H9 (cell line): ENCODE results near the gene PPM1B. TPM values are rescaled to one million over a fixed set of nuclear protein-coding genes. Genes with fewer than 3 reads are reported as not detected.

Source experiments
- DNase-seq: peaks from one replicate; pipeline ENCODE4 v3.0.0-alpha.2; 2017
- H2AFZ ChIP-seq: one replicate; pipeline ENCODE4 v1.6.1; 2013; ENCODE audit warnings: mild to moderate bottlenecking, low read length, control low read depth, moderate library complexity
- H2AK5ac ChIP-seq: 2 replicates; pipeline ENCODE4 v1.6.1; 2013; ENCODE audit warnings: low read length, control low read depth, mixed read lengths; ENCODE audit not compliant: insufficient read length
- H2BK120ac ChIP-seq: one replicate; pipeline ENCODE4 v1.6.1; 2013; ENCODE audit warnings: low read depth, mild to moderate bottlenecking, low read length, control low read depth, inconsistent platforms; ENCODE audit not compliant: poor library complexity, severe bottlenecking
- H2BK12ac ChIP-seq: 2 replicates; pipeline ENCODE4 v1.6.1; 2013; ENCODE audit warnings: low read length, control low read depth, mixed read lengths, low read depth; ENCODE audit not compliant: insufficient read length
- H2BK15ac ChIP-seq: 2 replicates; pipeline ENCODE4 v1.6.1; 2013; ENCODE audit warnings: low read depth, low read length, control low read depth
- H2BK20ac ChIP-seq: one replicate; pipeline ENCODE4 v1.6.1; 2013; ENCODE audit warnings: low read depth, mild to moderate bottlenecking, low read length, control low read depth, inconsistent platforms; ENCODE audit not compliant: poor library complexity, severe bottlenecking
- H2BK5ac ChIP-seq: 2 replicates; pipeline ENCODE4 v1.6.1; 2013; ENCODE audit warnings: low read length, control low read depth, mixed read lengths; ENCODE audit not compliant: insufficient read length
- H3K14ac ChIP-seq: 2 replicates; pipeline ENCODE4 v1.6.1; 2013; ENCODE audit warnings: low read length, control low read depth; ENCODE audit not compliant: insufficient read depth
- H3K18ac ChIP-seq: 2 replicates; pipeline ENCODE4 v1.6.1; 2013; ENCODE audit warnings: low read depth, mild to moderate bottlenecking, mixed read lengths, low read length, control low read depth; ENCODE audit not compliant: insufficient read length
- H3K23ac ChIP-seq: 2 replicates; pipeline ENCODE4 v1.6.1; 2013; ENCODE audit warnings: low read length, control low read depth, mixed read lengths, low read depth; ENCODE audit not compliant: insufficient read length
- H3K23me2 ChIP-seq: 2 replicates; pipeline ENCODE4 v1.6.1; 2013; ENCODE audit warnings: low read depth, mild to moderate bottlenecking, mixed read lengths, low read length, control low read depth; ENCODE audit not compliant: insufficient read length, poor library complexity, severe bottlenecking
- H3K27ac ChIP-seq: 2 replicates; pipeline ENCODE4 v1.5.1; 2013; ENCODE audit warnings: low read length, control low read depth, mixed read lengths, low read depth; ENCODE audit not compliant: insufficient read length
- H3K27me3 ChIP-seq: 2 replicates; pipeline ENCODE4 v1.6.1; 2013; ENCODE audit warnings: low read length, control low read depth, inconsistent platforms; ENCODE audit not compliant: insufficient read depth
- H3K4ac ChIP-seq: 2 replicates; pipeline ENCODE4 v1.6.1; 2013; ENCODE audit warnings: low read depth, mild to moderate bottlenecking, control low read depth, inconsistent platforms, low read length, moderate library complexity
- H3K4me1 ChIP-seq: 2 replicates; pipeline ENCODE4 v1.6.1; 2013; ENCODE audit warnings: low read length, control low read depth, inconsistent platforms; ENCODE audit not compliant: insufficient read depth
- H3K4me2 ChIP-seq: 2 replicates; pipeline ENCODE4 v1.6.1; 2013; ENCODE audit warnings: low read length, control low read depth, mixed read lengths; ENCODE audit not compliant: insufficient read length, insufficient read depth
- H3K56ac ChIP-seq: 2 replicates; pipeline ENCODE4 v1.6.1; 2013; ENCODE audit warnings: low read depth, mild to moderate bottlenecking, mixed read lengths, low read length, control low read depth; ENCODE audit not compliant: insufficient read length
- H3K79me1 ChIP-seq: 2 replicates; pipeline ENCODE4 v1.6.1; 2013; ENCODE audit warnings: low read depth, mild to moderate bottlenecking, moderate library complexity, low read length, control low read depth, inconsistent platforms; ENCODE audit not compliant: insufficient read depth, poor library complexity, severe bottlenecking
- H3K79me2 ChIP-seq: 2 replicates; pipeline ENCODE4 v1.6.1; 2013; ENCODE audit warnings: low read length, control low read depth, inconsistent platforms; ENCODE audit not compliant: insufficient read depth
- H3K9ac ChIP-seq: 2 replicates; pipeline ENCODE4 v1.6.1; 2013; ENCODE audit warnings: low read length, control low read depth, mixed read lengths; ENCODE audit not compliant: insufficient read length; ENCODE audit errors: extremely low read depth
- H3K9me3 ChIP-seq: one replicate; pipeline ENCODE4 v1.6.1; 2013; ENCODE audit warnings: low read depth, low read length, inconsistent platforms; ENCODE audit not compliant: control insufficient read depth
- H3T11ph ChIP-seq: one replicate; pipeline ENCODE4 v1.6.1; 2013; ENCODE audit warnings: mild to moderate bottlenecking, low read length, control low read depth, inconsistent platforms
- H4K20me1 ChIP-seq: one replicate; pipeline ENCODE4 v1.6.1; 2013; ENCODE audit not compliant: control insufficient read depth, insufficient read length, insufficient read depth
- H4K5ac ChIP-seq: 2 replicates; pipeline ENCODE4 v1.6.1; 2013; ENCODE audit warnings: low read depth, mild to moderate bottlenecking, mixed read lengths, low read length, control low read depth; ENCODE audit not compliant: insufficient read length
- H4K8ac ChIP-seq: replicated peaks from 2 replicates; pipeline ENCODE4 v1.6.1; 2013; ENCODE audit warnings: low read length, control low read depth, mixed read lengths, low read depth; ENCODE audit not compliant: insufficient read length
- H4K91ac ChIP-seq: 2 replicates; pipeline ENCODE4 v1.6.1; 2013; ENCODE audit warnings: low read depth, mild to moderate bottlenecking, moderate library complexity, mixed read lengths, low read length, control low read depth; ENCODE audit not compliant: insufficient read length
- H3K27ac Mint-ChIP-seq, 3 experiments: 2 replicates in 2 of 3; 3 replicates in 1 of 3; pipeline ENCODE4 v1.8.0; 2020 to 2021; ENCODE audit warnings: mixed read lengths in 3 of 3, mild to moderate bottlenecking in 1 of 3, moderate library complexity in 1 of 3
- H3K27me3 Mint-ChIP-seq: 2 replicates; pipeline ENCODE4 v1.8.0; 2021; ENCODE audit warnings: low read depth, mild to moderate bottlenecking, moderate library complexity, mixed read lengths
- H3K36me3 Mint-ChIP-seq, 3 experiments: 2 replicates in 2 of 3; 3 replicates in 1 of 3; pipeline ENCODE4 v1.8.0; 2020 to 2021; ENCODE audit warnings: low read depth in 3 of 3, mixed read lengths in 3 of 3; ENCODE audit not compliant: insufficient read depth in 1 of 3
- H3K4me1 Mint-ChIP-seq, 2 experiments: 2 replicates each; pipeline ENCODE4 v1.8.0; 2020; ENCODE audit warnings: mixed read lengths in 2 of 2
- H3K4me3 Mint-ChIP-seq, 2 experiments: 2 replicates in 1 of 2; 3 replicates in 1 of 2; pipeline ENCODE4 v1.8.0; 2020 to 2021; ENCODE audit warnings: mild to moderate bottlenecking in 2 of 2, mixed read lengths in 2 of 2, moderate library complexity in 1 of 2
- H3K9me3 Mint-ChIP-seq, 2 experiments: 2 replicates in 1 of 2; 3 replicates in 1 of 2; pipeline ENCODE4 v1.8.0; 2020; ENCODE audit warnings: mild to moderate bottlenecking in 2 of 2, mixed read lengths in 2 of 2, moderate library complexity in 1 of 2
- CTCF ChIP-seq: fragments of 200-600 bp; sonication (generic); conservative IDR thresholded peaks from 3 replicates; pipeline ENCODE4 v1.8.0; 2021; ENCODE audit warnings: antibody characterized with exemption, mild to moderate bottlenecking
- WGBS: extraction: QIAGEN DNeasy Blood & Tissue Kit; methylation state at CpG from one replicate; pipeline ENCODE4 v1.1.7; 2013; ENCODE audit warnings: missing lambda C conversion rate, low lambda C conversion rate, mixed read lengths; ENCODE audit not compliant: insufficient read length; ENCODE audit errors: extremely low coverage; 5-methylcytosine and 5-hydroxymethylcytosine counted together
- total RNA-seq: library from RNA; stranded (reverse); gene quantifications from 2 replicates; pipeline ENCODE4 v1.2.1, GENCODE V29; 2021

PPM1B gene
- total RNA-seq, 1 experiment from 2014 or later: 156 TPM

- H2BK5ac ChIP-seq: no peak overlapping the region
- H2BK20ac ChIP-seq: no peak overlapping the region
- no peak overlapping the region for H4K8ac ChIP-seq
- H3K4me1 ChIP-seq: peaks cover 2% of the 10 kb centered on the region; the same call in 1 of the 2 replicates
- no peak overlapping the region for H3K14ac ChIP-seq
- DNase-seq: peak; percentile 61
- no peaks in the 10 kb centered on the region for H3K27me3 ChIP-seq
- no peak overlapping the region for H2AK5ac ChIP-seq
- no peak overlapping the region for H3K18ac ChIP-seq
- H2BK120ac ChIP-seq: no peak overlapping the region
- WGBS: no CpG with 5 or more reads among the region's 12 CpGs
- no peak overlapping the region for H2BK12ac ChIP-seq
- H3K79me2 ChIP-seq: no peaks in the 10 kb centered on the region
- peak; percentile 74 for TF ChIP-seq CTCF
- no peaks in the 10 kb centered on the region for H4K20me1 ChIP-seq
- no peak overlapping the region for H3K9ac ChIP-seq
- H4K5ac ChIP-seq: no peak overlapping the region
- H3K79me1 ChIP-seq: no peaks in the 10 kb centered on the region
- Mint-ChIP-seq H3K9me3 (no peaks in the 10 kb centered on the region), H3K27me3 (no peaks in the 10 kb centered on the region), H3K4me1 (peaks cover 32 to 34% of the 10 kb centered on the region in 2 experiments), H3K4me3 (0 out of 5 replicates have a peak overlapping the region, but pooled peaks of 1 of the 2 experiments have one; percentile 12), H3K27ac (no peak overlapping the region), H3K36me3 (no peaks in the 10 kb centered on the region)
- H2AFZ ChIP-seq: no peak overlapping the region
- H3K27ac ChIP-seq: no peak overlapping the region
- H3K23ac ChIP-seq: no peak overlapping the region
- H3T11ph ChIP-seq: no peak overlapping the region
- no peak overlapping the region for H3K4ac ChIP-seq
- H2BK15ac ChIP-seq: no peak overlapping the region
- no peaks in the 10 kb centered on the region for H3K9me3 ChIP-seq
- no peak overlapping the region for H4K91ac ChIP-seq
- no peak overlapping the region for H3K56ac ChIP-seq
- no peaks in the 10 kb centered on the region for H3K23me2 ChIP-seq
- peak overlapping the region; percentile 16 for H3K4me2 ChIP-seq
These were observed 75.6 kb downstream of the PPM1B start for GRCh38 chr2:44244135-44244871.
